Neural progenitor cell (in vitro differentiated cells): ENCODE measurements around the gene FAM199X.

Experiments used
- CTCF ChIP-seq: fragments of 200-600 bp; sonication (generic); IDR thresholded peaks from 2 replicates; pipeline ENCODE4 v1.5.1; 2017; ENCODE audit warnings: antibody characterized with exemption, mild to moderate bottlenecking
- EZH2phosphoT487 ChIP-seq: fragments of 200-600 bp; sonication (generic); IDR thresholded peaks from 2 replicates; pipeline ENCODE4 v1.6.1; 2017; ENCODE audit warnings: antibody characterized with exemption

GRCh38 chrX:104156630-104157529 is 9.4 kb upstream of the FAM199X start, which contains the start of gene SLC25A53:
- TF ChIP-seq CTCF (no peak), EZH2phosphoT487 (no peak)
